CD4-positive, alpha-beta T cell (primary cell): ENCODE measurements around the gene LHFPL6. TPM values are rescaled to one million over a fixed set of nuclear protein-coding genes. Genes with fewer than 3 reads are reported as not detected.

Experiments
- ATAC-seq: fragments of 200-7000 bp; cut with Tn5 transposase; one replicate; pipeline ENCODE4 v1.10.0; 2022; ENCODE audit warnings: mild to moderate bottlenecking; ENCODE audit not compliant: poor library complexity
- CTCF ChIA-PET: fragments of 350-600 bp; sonication (Branson Sonifier 250); formaldehyde crosslinking; loops from one replicate; lab custom pipeline; 2021; ENCODE audit warnings: antibody characterized with exemption, inconsistent platforms; lab: Charles Lee
- POLR2A ChIA-PET: fragments of 350-600 bp; sonication (Branson Sonifier 250); formaldehyde crosslinking; loops from one replicate; lab custom pipeline; 2021; ENCODE audit warnings: antibody characterized with exemption, inconsistent platforms; lab: Charles Lee
- DNase-seq, 14 experiments: peaks; one replicate each; pipeline ENCODE4 v3.0.0-alpha.2; 2013 to 2020; ENCODE audit warnings: mixed read lengths in 2 of 14
- H3K27ac ChIP-seq, 2 donors: one replicate each; pipeline versions ENCODE4 v1.5.1 to v1.7.0; 2013; ENCODE audit warnings: low read length in 2 of 2, low read depth in 1 of 2, mild to moderate bottlenecking in 1 of 2
- H3K27me3 ChIP-seq, 2 experiments: 1 replicate in 1 of 2; 2 replicates in 1 of 2; pipeline versions ENCODE4 v1.6.1 to v1.7.0; 2013; ENCODE audit warnings: low read length in 2 of 2, control low read depth in 1 of 2, mild to moderate bottlenecking in 1 of 2, moderate library complexity in 1 of 2; ENCODE audit not compliant: insufficient read depth in 2 of 2, control insufficient read depth in 1 of 2
- H3K36me3 ChIP-seq: one replicate; pipeline ENCODE4 v1.6.1; 2013; ENCODE audit warnings: low read length, control low read depth; ENCODE audit not compliant: insufficient read depth
- H3K4me1 ChIP-seq: one replicate; pipeline ENCODE4 v1.6.1; 2013; ENCODE audit warnings: low read length, control low read depth; ENCODE audit not compliant: insufficient read depth
- H3K4me3 ChIP-seq: one replicate; pipeline ENCODE4 v1.5.1; 2013; ENCODE audit warnings: mild to moderate bottlenecking, low read length, moderate library complexity
- H3K9me3 ChIP-seq, 2 experiments: 1 replicate in 1 of 2; 2 replicates in 1 of 2; pipeline versions ENCODE4 v1.6.1 to v1.7.0; 2013; ENCODE audit warnings: low read length in 2 of 2, mild to moderate bottlenecking in 2 of 2, control low read depth in 1 of 2, moderate library complexity in 1 of 2; ENCODE audit not compliant: control insufficient read depth in 1 of 2, insufficient read depth in 1 of 2
- H3K27ac Mint-ChIP-seq: one replicate; pipeline ENCODE4 v1.8.0; 2020; ENCODE audit warnings: mixed read lengths
- H3K27me3 Mint-ChIP-seq: one replicate; pipeline ENCODE4 v1.8.0; 2021; ENCODE audit warnings: mixed read lengths
- H3K36me3 Mint-ChIP-seq: one replicate; pipeline ENCODE4 v1.8.0; 2021; ENCODE audit warnings: low read depth, mixed read lengths
- H3K4me1 Mint-ChIP-seq: one replicate; pipeline ENCODE4 v1.8.0; 2021; ENCODE audit warnings: low read depth, mixed read lengths
- H3K4me3 Mint-ChIP-seq: one replicate; pipeline ENCODE4 v1.8.0; 2020; ENCODE audit warnings: mild to moderate bottlenecking, mixed read lengths
- H3K9me3 Mint-ChIP-seq: one replicate; pipeline ENCODE4 v1.8.0; 2020; ENCODE audit warnings: mixed read lengths
- CTCF ChIP-seq: fragments of 200-600 bp; IDR thresholded peaks from one replicate; pipeline ENCODE4 v1.8.0; 2022; ENCODE audit warnings: antibody characterized with exemption, mild to moderate bottlenecking
- intact Hi-C, 2 experiments: fragments of 100-400 bp; cut with DNase I in 1 of 2; cut with micrococcal nuclease in 1 of 2; formaldehyde crosslinking; loops; one replicate each; pipeline versions ENCODE4 v1.15.1 to v1.9.0; 2023 to 2025; cut with DNase I, micrococcal nuclease
- total RNA-seq, 174 experiments: library from RNA in 2 of 174; stranded (reverse) in 2 of 174; gene quantifications; one replicate each; pipeline ENCODE4 v1.2.3 and lab custom pipeline; 2021 to 2026

The LHFPL6 gene
- total RNA-seq, 2 experiments from 2014 or later = not detected

- Mint-ChIP-seq H3K36me3 (no peaks in the 10 kb centered on the region), H3K27me3 (peaks cover 23% of the 10 kb centered on the region), H3K9me3 (no peaks in the 10 kb centered on the region), H3K4me3 (no peak overlapping the region), H3K4me1 (no peaks in the 10 kb centered on the region), H3K27ac (no peak overlapping the region)
- Histone ChIP-seq H3K36me3 (no peaks in the 10 kb centered on the region), H3K9me3 (no peaks in the 10 kb centered on the region), H3K27me3 (peaks cover 0 to 4% of the 10 kb centered on the region in 2 experiments), H3K4me3 (no peak overlapping the region), H3K4me1 (no peaks in the 10 kb centered on the region), H3K27ac (no peak overlapping the region)
- no peak for TF ChIP-seq CTCF
- POLR2A ChIA-PET = interaction anchor here (0.7 kb wide), 1 partner anchor 39 kb away, joined by 3 read pairs; no protein-coding TSS in a partner anchor
- CTCF ChIA-PET = no interaction called here
- no peak for DNase-seq
- intact Hi-C loops = no loop called here
- no peak for ATAC-seq
These were observed 197.3 kb downstream of the LHFPL6 start for GRCh38 chr13:39405596-39406205.

DNA sequence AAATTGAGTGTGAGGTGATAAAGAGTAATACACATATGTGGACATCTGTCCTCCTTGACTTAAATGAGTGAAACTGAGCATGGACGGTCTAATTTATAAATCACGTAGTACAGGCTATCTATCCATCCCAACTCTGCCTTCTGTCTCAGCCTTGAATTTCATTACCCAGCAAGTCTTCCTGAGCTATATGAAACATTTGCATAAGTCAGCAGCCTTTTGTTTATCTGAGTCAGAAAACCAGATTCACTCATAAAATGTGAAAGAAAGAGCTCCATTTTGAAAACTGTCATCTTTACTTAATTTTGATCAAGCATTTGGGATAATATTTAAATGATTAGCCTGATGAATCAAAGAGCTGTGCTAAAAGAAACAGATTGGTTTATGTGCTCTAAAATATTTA is 197.9 kb downstream of the LHFPL6 start:
- ATAC-seq (no peak), DNase-seq (no peak)
- intact Hi-C loops = no loop called here
- Mint-ChIP-seq H3K27ac (no peak overlapping the region), H3K9me3 (no peaks in the 10 kb centered on the region), H3K4me1 (no peaks in the 10 kb centered on the region), H3K27me3 (peaks cover 23% of the 10 kb centered on the region), H3K36me3 (no peaks in the 10 kb centered on the region), H3K4me3 (no peak overlapping the region)
- no peak overlapping the region for H3K4me3 ChIP-seq
- no peaks in the 10 kb centered on the region for H3K4me1 ChIP-seq
- H3K9me3 ChIP-seq = no peaks in the 10 kb centered on the region
- H3K27me3 ChIP-seq = peaks cover 0 to 4% of the 10 kb centered on the region in 2 experiments
- no peak for TF ChIP-seq CTCF
- H3K36me3 ChIP-seq = no peaks in the 10 kb centered on the region
- H3K27ac ChIP-seq = no peak overlapping the region
- ChIA-PET POLR2A (no interaction called here), CTCF (no interaction called here)

GRCh38 chr13:39403106-39403505 is 199.9 kb downstream of the LHFPL6 start:
- H3K36me3 ChIP-seq = no peaks in the 10 kb centered on the region
- no peaks in the 10 kb centered on the region for H3K4me1 ChIP-seq
- H3K27me3 ChIP-seq = no peaks in the 10 kb centered on the region
- H3K27ac Mint-ChIP-seq = no peak overlapping the region
- DNase-seq (no peak), ATAC-seq (no peak)
- no peaks in the 10 kb centered on the region for H3K4me1 Mint-ChIP-seq
- no peaks in the 10 kb centered on the region for H3K9me3 Mint-ChIP-seq
- ChIA-PET POLR2A (no interaction called here), CTCF (no interaction called here)
- intact Hi-C loops = no loop called here
- H3K4me3 ChIP-seq = no peak overlapping the region
- no peak for TF ChIP-seq CTCF
- H3K9me3 ChIP-seq = no peaks in the 10 kb centered on the region
- H3K36me3 Mint-ChIP-seq = no peaks in the 10 kb centered on the region
- no peak overlapping the region for H3K4me3 Mint-ChIP-seq
- no peak overlapping the region for H3K27ac ChIP-seq
- H3K27me3 Mint-ChIP-seq = peaks cover 12% of the 10 kb centered on the region
